Measurements from ENCODE around the gene DHRS4. TPM values are rescaled to one million over a fixed set of nuclear protein-coding genes. Genes with fewer than 3 reads are reported as not detected.
A peak's percentile ranks its signal among the peaks of the same experiment; 100 is the strongest.

Gene DHRS4
- polyA plus RNA-seq (2013), result 38.4 TPM

DNA sequence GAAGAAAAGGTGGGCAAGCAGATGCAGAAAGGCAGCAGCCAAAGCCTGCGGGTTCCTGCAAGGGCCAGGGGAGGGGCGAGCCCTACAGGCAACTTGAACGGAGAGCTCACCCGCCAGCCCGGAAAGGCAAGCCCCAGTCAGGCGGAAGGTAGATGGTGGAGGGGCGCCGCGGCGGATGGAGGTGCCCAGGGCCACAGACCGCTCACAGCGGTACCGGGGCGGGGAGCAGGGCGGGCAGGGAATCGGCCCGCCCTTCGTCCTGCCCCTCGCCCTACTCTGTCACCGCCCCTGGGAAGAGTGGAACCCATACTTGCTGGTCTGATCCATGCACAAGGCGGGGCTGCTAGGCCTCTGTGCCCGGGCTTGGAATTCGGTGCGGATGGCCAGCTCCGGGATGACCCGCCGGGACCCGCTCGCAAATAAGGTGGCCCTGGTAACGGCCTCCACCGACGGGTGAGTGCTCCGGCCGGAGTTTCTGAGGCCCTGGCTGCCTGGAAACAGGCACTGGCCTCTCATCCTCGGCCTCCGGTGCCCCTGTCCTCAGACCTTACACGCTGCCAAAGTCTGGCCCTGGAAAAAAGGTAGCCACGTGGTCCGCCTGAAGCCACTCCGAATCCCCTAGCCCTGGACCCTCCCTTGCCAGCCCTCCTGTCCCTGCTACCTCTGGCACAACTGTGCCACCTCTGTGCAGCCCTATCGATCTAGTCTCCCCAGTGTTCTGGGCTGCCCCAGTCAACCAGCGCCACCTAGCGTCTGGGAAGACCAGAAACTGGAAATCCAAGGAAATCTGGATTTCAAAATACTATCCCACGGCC, at the start of gene DHRS4:
DHRS4 (plus strand) TSS at position 307 of the 815 bp plus-strand sequence; CDS start at position 326, 19 bp downstream.
- ChIA-PET CTCF (interaction anchor here (0.8 to 1.3 kb wide), 5 partner anchors 22 to 322 kb away, joined by 3 to 7 read pairs (median 4); no protein-coding TSS in a partner anchor), POLR2A (no interaction called here)
- peaks cover 0 to 8% (median 5%) of the 10 kb centered on the region in 5 experiments for H3K9me3 ChIP-seq (ENCODE audit: control extremely low read depth in 1 of 5, control insufficient read depth in 4 of 5, insufficient read depth in 2 of 5, low read depth in 1 of 5, low read length in 4 of 5)
- peaks cover 3 to 20% (median 8%) of the 10 kb centered on the region in 4 experiments for H3K4me1 ChIP-seq (ENCODE audit: control extremely low read depth in 1 of 4, control insufficient read depth in 4 of 4, insufficient read depth in 4 of 4, low read length in 3 of 4)
- peak within 1 kb of the TSS; percentile 66 to 82 for H3K27ac ChIP-seq (ENCODE audit: insufficient read depth in 1 of 2, low read depth in 1 of 2, low read length in 2 of 2, poor library complexity in 1 of 2, severe bottlenecking in 2 of 2)
- peak; percentile 88 to 97 (median 94) for DNase-seq
- H3K36me3 ChIP-seq (ENCODE audit: control insufficient read depth in 4 of 4, insufficient read depth in 4 of 4, low read length in 3 of 4), result peaks cover 0 to 10% (median 0%) of the 10 kb centered on the region in 4 experiments
- no peaks in the 10 kb centered on the region for H3K27me3 ChIP-seq (replicated peaks in 2 of 5; ENCODE audit: control insufficient read depth in 4 of 5, insufficient read depth in 5 of 5, low read length in 4 of 5)
- H3K4me3 ChIP-seq (ENCODE audit: control insufficient read depth in 1 of 7, extremely low read depth in 1 of 7, insufficient read depth in 4 of 7, low read depth in 2 of 7, low read length in 6 of 7), result peak within 1 kb of the TSS; percentile 80 to 97 (median 92)
- whole genome bisulfite sequencing (ENCODE audit: insufficient coverage), result 0% methylated on average over 41 of the region's 44 CpGs

- 100% methylated on average over 2 of the region's 7 CpGs for WGBS (ENCODE audit: insufficient coverage)
- H3K4me3 ChIP-seq (ENCODE audit: control insufficient read depth in 1 of 7, extremely low read depth in 1 of 7, insufficient read depth in 4 of 7, low read depth in 2 of 7, low read length in 6 of 7), result no peak overlapping the region
- POLR2A ChIA-PET, result no interaction called here
- no peaks in the 10 kb centered on the region for H3K27me3 ChIP-seq (replicated peaks in 2 of 5; ENCODE audit: control insufficient read depth in 4 of 5, insufficient read depth in 5 of 5, low read length in 4 of 5)
- H3K9me3 ChIP-seq (ENCODE audit: control extremely low read depth in 1 of 5, control insufficient read depth in 4 of 5, insufficient read depth in 2 of 5, low read depth in 1 of 5, low read length in 4 of 5), result no peaks in the 10 kb centered on the region
- DNase-seq, result peak; percentile 20 to 46 (median 29)
- no peaks in the 10 kb centered on the region for H3K36me3 ChIP-seq (ENCODE audit: control insufficient read depth in 4 of 4, insufficient read depth in 4 of 4, low read length in 3 of 4)
- H3K4me1 ChIP-seq (ENCODE audit: control extremely low read depth in 1 of 4, control insufficient read depth in 4 of 4, insufficient read depth in 4 of 4, low read length in 3 of 4), result no peaks in the 10 kb centered on the region
- CTCF ChIA-PET, result interaction anchor here (0.6 to 7.6 kb wide), 28 partner anchors 14 to 342 kb away, joined by 3 to 69 read pairs (median 4); partner anchors contain the start of gene DHRS2
- no peak overlapping the region for H3K27ac ChIP-seq (ENCODE audit: insufficient read depth in 1 of 2, low read depth in 1 of 2, low read length in 2 of 2, poor library complexity in 1 of 2, severe bottlenecking in 2 of 2)
These were observed 43.3 kb upstream of the DHRS4 start for GRCh38 chr14:23910101-23910875.

- no peak overlapping the region for H3K4me3 ChIP-seq (ENCODE audit: control insufficient read depth in 1 of 7, extremely low read depth in 1 of 7, insufficient read depth in 4 of 7, low read depth in 2 of 7, low read length in 6 of 7)
- ChIA-PET POLR2A (no interaction called here), CTCF (interaction anchor here (0.6 to 7.6 kb wide), 28 partner anchors 14 to 342 kb away, joined by 3 to 69 read pairs (median 4); partner anchors contain the start of gene DHRS2)
- H3K27ac ChIP-seq (ENCODE audit: insufficient read depth in 1 of 2, low read depth in 1 of 2, low read length in 2 of 2, poor library complexity in 1 of 2, severe bottlenecking in 2 of 2), result no peak overlapping the region
- 90% methylated on average over 3 of the region's 3 CpGs for WGBS (ENCODE audit: insufficient coverage)
- no peak for DNase-seq
- no peaks in the 10 kb centered on the region for H3K4me1 ChIP-seq (ENCODE audit: control extremely low read depth in 1 of 4, control insufficient read depth in 4 of 4, insufficient read depth in 4 of 4, low read length in 3 of 4)
- no peaks in the 10 kb centered on the region for H3K36me3 ChIP-seq (ENCODE audit: control insufficient read depth in 4 of 4, insufficient read depth in 4 of 4, low read length in 3 of 4)
- H3K27me3 ChIP-seq (replicated peaks in 2 of 5; ENCODE audit: control insufficient read depth in 4 of 5, insufficient read depth in 5 of 5, low read length in 4 of 5), result no peaks in the 10 kb centered on the region
- no peaks in the 10 kb centered on the region for H3K9me3 ChIP-seq (ENCODE audit: control extremely low read depth in 1 of 5, control insufficient read depth in 4 of 5, insufficient read depth in 2 of 5, low read depth in 1 of 5, low read length in 4 of 5)
These were observed 42.7 kb upstream of the DHRS4 start for GRCh38 chr14:23910876-23911210.

DNA sequence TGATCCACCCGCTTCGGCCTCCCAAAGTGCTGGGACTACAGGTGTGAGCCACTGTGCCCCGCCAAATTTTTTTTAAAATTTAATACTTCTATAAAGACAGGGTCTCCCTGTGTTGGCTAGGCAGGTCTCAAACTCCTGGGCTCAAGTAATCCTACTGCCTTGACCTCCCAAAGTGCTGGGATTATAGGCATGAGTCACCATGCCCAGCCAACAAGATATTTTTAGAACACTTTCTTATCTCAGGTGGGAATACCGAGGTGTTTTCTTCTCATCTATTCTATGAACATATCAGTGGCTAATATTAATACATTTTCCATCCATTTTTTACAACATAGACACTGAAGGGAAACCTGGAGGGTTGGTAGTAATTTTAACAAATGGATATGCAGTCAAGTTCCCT, 38.0 kb upstream of the DHRS4 start:
- Histone ChIP-seq H3K27ac (ENCODE audit: insufficient read depth in 1 of 2, low read depth in 1 of 2, low read length in 2 of 2, poor library complexity in 1 of 2, severe bottlenecking in 2 of 2) (no peak overlapping the region), H3K4me3 (ENCODE audit: control insufficient read depth in 1 of 7, extremely low read depth in 1 of 7, insufficient read depth in 4 of 7, low read depth in 2 of 7, low read length in 6 of 7) (no peak overlapping the region), H3K9me3 (ENCODE audit: control extremely low read depth in 1 of 5, control insufficient read depth in 4 of 5, insufficient read depth in 2 of 5, low read depth in 1 of 5, low read length in 4 of 5) (peaks cover 0 to 7% (median 5%) of the 10 kb centered on the region in 5 experiments), H3K36me3 (ENCODE audit: control insufficient read depth in 4 of 4, insufficient read depth in 4 of 4, low read length in 3 of 4) (no peaks in the 10 kb centered on the region), H3K27me3 (replicated peaks in 2 of 5; ENCODE audit: control insufficient read depth in 4 of 5, insufficient read depth in 5 of 5, low read length in 4 of 5) (no peaks in the 10 kb centered on the region), H3K4me1 (ENCODE audit: control extremely low read depth in 1 of 4, control insufficient read depth in 4 of 4, insufficient read depth in 4 of 4, low read length in 3 of 4) (no peaks in the 10 kb centered on the region)
- ChIA-PET POLR2A (no interaction called here), CTCF (interaction anchor here (1.8 kb wide), 1 partner anchor 189 kb away, joined by 3 read pairs; no protein-coding TSS in a partner anchor)
- no peak for DNase-seq
- WGBS (ENCODE audit: insufficient coverage), result 96% methylated on average over 3 of the region's 4 CpGs

GRCh38 chr14:23916004-23916403, 37.6 kb upstream of the DHRS4 start:
- CTCF ChIA-PET, result interaction anchor here (1.8 kb wide), 1 partner anchor 189 kb away, joined by 3 read pairs; no protein-coding TSS in a partner anchor
- 100% methylated on average over 1 of the region's 3 CpGs for WGBS (ENCODE audit: insufficient coverage)

DNA sequence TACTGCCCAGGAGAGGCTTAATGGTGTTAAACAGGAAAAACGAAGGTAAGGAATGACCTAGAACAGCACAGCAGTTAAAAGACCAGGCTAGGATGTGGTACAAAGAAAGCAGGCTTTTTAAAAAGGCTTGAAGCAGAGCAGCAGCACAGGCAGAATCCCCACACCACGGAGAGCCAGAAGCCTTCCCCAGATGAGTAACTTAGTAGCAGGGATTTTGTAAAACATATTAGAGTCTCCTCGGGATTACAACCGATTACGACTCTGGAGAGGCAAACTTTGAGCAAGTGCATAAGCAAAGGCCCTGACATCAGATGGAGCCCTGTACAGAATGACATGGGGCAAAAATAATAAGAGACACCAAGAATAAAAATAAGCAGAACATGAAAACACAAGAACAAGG, 37.1 kb upstream of the DHRS4 start:
- Histone ChIP-seq H3K27me3 (replicated peaks in 2 of 5; ENCODE audit: control insufficient read depth in 4 of 5, insufficient read depth in 5 of 5, low read length in 4 of 5) (no peaks in the 10 kb centered on the region), H3K4me1 (ENCODE audit: control extremely low read depth in 1 of 4, control insufficient read depth in 4 of 4, insufficient read depth in 4 of 4, low read length in 3 of 4) (no peaks in the 10 kb centered on the region), H3K36me3 (ENCODE audit: control insufficient read depth in 4 of 4, insufficient read depth in 4 of 4, low read length in 3 of 4) (no peaks in the 10 kb centered on the region), H3K4me3 (ENCODE audit: control insufficient read depth in 1 of 7, extremely low read depth in 1 of 7, insufficient read depth in 4 of 7, low read depth in 2 of 7, low read length in 6 of 7) (no peak overlapping the region), H3K27ac (ENCODE audit: insufficient read depth in 1 of 2, low read depth in 1 of 2, low read length in 2 of 2, poor library complexity in 1 of 2, severe bottlenecking in 2 of 2) (no peak overlapping the region), H3K9me3 (ENCODE audit: control extremely low read depth in 1 of 5, control insufficient read depth in 4 of 5, insufficient read depth in 2 of 5, low read depth in 1 of 5, low read length in 4 of 5) (peaks cover 0 to 7% (median 5%) of the 10 kb centered on the region in 5 experiments)
- CTCF ChIA-PET, result interaction anchor here (1.8 kb wide), 1 partner anchor 190 kb away, joined by 3 read pairs; no protein-coding TSS in a partner anchor
- WGBS (ENCODE audit: insufficient coverage), result 71% methylated on average over 2 of the region's 5 CpGs
- DNase-seq, result no peak
- POLR2A ChIA-PET, result no interaction called here

More at GRCh38 chr14:23916004-23916403, 37.6 kb upstream of the DHRS4 start:
- POLR2A ChIA-PET, result no interaction called here
- H3K4me3 ChIP-seq (ENCODE audit: control insufficient read depth in 1 of 7, extremely low read depth in 1 of 7, insufficient read depth in 4 of 7, low read depth in 2 of 7, low read length in 6 of 7), result no peak overlapping the region
- H3K36me3 ChIP-seq (ENCODE audit: control insufficient read depth in 4 of 4, insufficient read depth in 4 of 4, low read length in 3 of 4), result no peaks in the 10 kb centered on the region
- H3K4me1 ChIP-seq (ENCODE audit: control extremely low read depth in 1 of 4, control insufficient read depth in 4 of 4, insufficient read depth in 4 of 4, low read length in 3 of 4), result no peaks in the 10 kb centered on the region
- H3K27me3 ChIP-seq (replicated peaks in 2 of 5; ENCODE audit: control insufficient read depth in 4 of 5, insufficient read depth in 5 of 5, low read length in 4 of 5), result no peaks in the 10 kb centered on the region
- DNase-seq, result no peak
- no peak overlapping the region for H3K27ac ChIP-seq (ENCODE audit: insufficient read depth in 1 of 2, low read depth in 1 of 2, low read length in 2 of 2, poor library complexity in 1 of 2, severe bottlenecking in 2 of 2)
- peaks cover 0 to 7% (median 5%) of the 10 kb centered on the region in 5 experiments for H3K9me3 ChIP-seq (ENCODE audit: control extremely low read depth in 1 of 5, control insufficient read depth in 4 of 5, insufficient read depth in 2 of 5, low read depth in 1 of 5, low read length in 4 of 5)
